Keratinocyte (primary cell): Measurements from ENCODE around the gene HSDL1. TPM values are rescaled to one million over a fixed set of nuclear protein-coding genes. Genes with fewer than 3 reads are reported as not detected.
"Not testable (repeated sequence)": the region's sequence is repeated elsewhere in the genome, so short reads cannot be mapped to it uniquely, and the experiment has no call there.

Experiments
- DNase-seq: peaks from one replicate; pipeline ENCODE4 v3.0.0-alpha.2; 2011; ENCODE audit warnings: low read depth, missing footprints, low spot score
- FAIRE-seq: peaks from 2 replicates; lab custom pipeline; 2011; peaks lifted over from hg19 to GRCh38; lab: Jason Lieb, UNC
- H2AFZ ChIP-seq: 2 replicates; pipeline ENCODE4 v1.6.0; 2012; ENCODE audit warnings: low read length, control low read depth, inconsistent platforms; ENCODE audit not compliant: control insufficient read depth
- H3K27ac ChIP-seq: 2 replicates; pipeline ENCODE4 v1.5.1; 2011; ENCODE audit warnings: low read length; ENCODE audit not compliant: control insufficient read depth, insufficient read depth
- H3K27me3 ChIP-seq: 3 replicates; pipeline ENCODE4 v1.6.0; 2011; ENCODE audit warnings: low read length; ENCODE audit not compliant: control insufficient read depth, insufficient read depth; ENCODE audit errors: extremely low read depth
- H3K36me3 ChIP-seq, 2 experiments: 2 replicates in 1 of 2; 3 replicates in 1 of 2; pipeline ENCODE4 v1.5.1; 2011; ENCODE audit warnings: low read length in 2 of 2, mild to moderate bottlenecking in 1 of 2; ENCODE audit not compliant: control insufficient read depth in 2 of 2, insufficient read depth in 2 of 2; ENCODE audit errors: extremely low read depth in 1 of 2
- H3K4me1 ChIP-seq: 3 replicates; pipeline ENCODE4 v1.5.1; 2011; ENCODE audit warnings: low read length; ENCODE audit not compliant: control insufficient read depth, insufficient read depth; ENCODE audit errors: extremely low read depth
- H3K4me2 ChIP-seq: 3 replicates; pipeline ENCODE4 v1.6.0; 2011; ENCODE audit warnings: low read depth, low read length; ENCODE audit not compliant: control insufficient read depth, insufficient read depth; ENCODE audit errors: extremely low read depth
- H3K4me3 ChIP-seq, 3 experiments: fragments of 200-600 bp in 1 of 3; sonication (generic) in 1 of 3; 2 replicates in 2 of 3; 3 replicates in 1 of 3; pipeline ENCODE4 v1.5.1; 2011 to 2016; ENCODE audit warnings: low read length in 3 of 3, mild to moderate bottlenecking in 3 of 3, control low read depth in 2 of 3, inconsistent platforms in 1 of 3, low read depth in 1 of 3, mixed read lengths in 1 of 3, mixed run types in 1 of 3, moderate library complexity in 1 of 3; ENCODE audit not compliant: control insufficient read depth in 2 of 3, insufficient read depth in 2 of 3; ENCODE audit errors: extremely low read depth in 1 of 3
- H3K79me2 ChIP-seq: 2 replicates; pipeline ENCODE4 v1.6.0; 2012; ENCODE audit warnings: low read length; ENCODE audit not compliant: control insufficient read depth, insufficient read depth
- H3K9ac ChIP-seq: 3 replicates; pipeline ENCODE4 v1.6.0; 2011; ENCODE audit warnings: low read length; ENCODE audit not compliant: control insufficient read depth, insufficient read depth; ENCODE audit errors: extremely low read depth
- H3K9me1 ChIP-seq: 3 replicates; pipeline ENCODE4 v1.6.0; 2011; ENCODE audit warnings: low read length; ENCODE audit not compliant: control insufficient read depth, insufficient read depth; ENCODE audit errors: extremely low read depth
- H3K9me3 ChIP-seq: 2 replicates; pipeline ENCODE4 v1.5.1; 2012; ENCODE audit warnings: low read depth, low read length; ENCODE audit not compliant: control insufficient read depth
- H4K20me1 ChIP-seq: 3 replicates; pipeline ENCODE4 v1.6.0; 2011; ENCODE audit warnings: low read length; ENCODE audit not compliant: control insufficient read depth, insufficient read depth; ENCODE audit errors: extremely low read depth
- EZH2 ChIP-seq: IDR thresholded peaks from one replicate; pipeline ENCODE4 v1.6.1; 2012; ENCODE audit warnings: inconsistent platforms, mild to moderate bottlenecking, low read length, moderate library complexity
- dilution Hi-C: fragments of 300-500 bp; cut with MboI; formaldehyde crosslinking; loops from one replicate; pipeline ENCODE4 v1.7.0; 2020; ENCODE audit warnings: low sequenced_read_pairs; ENCODE audit not compliant: extremely low pct_ligation_motif_present
- polyA plus RNA-seq, 5 experiments: library from polyadenylated mRNA; depleted of rRNA in 3 of 5; stranded (reverse) in 3 of 5; stranded (forward) in 1 of 5; unstranded in 1 of 5; fragments of >200 nt; gene quantifications; 1 replicate in 1 of 5; 2 replicates in 3 of 5; 3 replicates in 1 of 5; pipeline versions ENCODE4 v1.2.1 to v1.2.3, GENCODE V29; 2011 to 2012; ENCODE audit warnings: missing spikeins in 2 of 5, low read depth in 1 of 5, low replicate concordance in 1 of 5
- TF ChIP-seq, protein P1 (sequence below), 3 experiments: IDR thresholded peaks in 1 of 3; conservative IDR thresholded peaks in 1 of 3; optimal IDR thresholded peaks in 1 of 3; 2 replicates in 2 of 3; 3 replicates in 1 of 3; pipeline versions ENCODE3 to v1.5.1; 2011; ENCODE audit warnings: low read length in 3 of 3, mild to moderate bottlenecking in 3 of 3, moderate library complexity in 2 of 3, control low read depth in 1 of 3, inconsistent platforms in 1 of 3; ENCODE audit not compliant: insufficient read depth in 2 of 3; ENCODE audit errors: extremely low read depth in 1 of 3

The HSDL1 gene
- polyA plus RNA-seq, 1 donor (not counting 4 experiments of a cell fraction or from before 2014, with no cell fraction given), result 18.1 TPM

DNA sequence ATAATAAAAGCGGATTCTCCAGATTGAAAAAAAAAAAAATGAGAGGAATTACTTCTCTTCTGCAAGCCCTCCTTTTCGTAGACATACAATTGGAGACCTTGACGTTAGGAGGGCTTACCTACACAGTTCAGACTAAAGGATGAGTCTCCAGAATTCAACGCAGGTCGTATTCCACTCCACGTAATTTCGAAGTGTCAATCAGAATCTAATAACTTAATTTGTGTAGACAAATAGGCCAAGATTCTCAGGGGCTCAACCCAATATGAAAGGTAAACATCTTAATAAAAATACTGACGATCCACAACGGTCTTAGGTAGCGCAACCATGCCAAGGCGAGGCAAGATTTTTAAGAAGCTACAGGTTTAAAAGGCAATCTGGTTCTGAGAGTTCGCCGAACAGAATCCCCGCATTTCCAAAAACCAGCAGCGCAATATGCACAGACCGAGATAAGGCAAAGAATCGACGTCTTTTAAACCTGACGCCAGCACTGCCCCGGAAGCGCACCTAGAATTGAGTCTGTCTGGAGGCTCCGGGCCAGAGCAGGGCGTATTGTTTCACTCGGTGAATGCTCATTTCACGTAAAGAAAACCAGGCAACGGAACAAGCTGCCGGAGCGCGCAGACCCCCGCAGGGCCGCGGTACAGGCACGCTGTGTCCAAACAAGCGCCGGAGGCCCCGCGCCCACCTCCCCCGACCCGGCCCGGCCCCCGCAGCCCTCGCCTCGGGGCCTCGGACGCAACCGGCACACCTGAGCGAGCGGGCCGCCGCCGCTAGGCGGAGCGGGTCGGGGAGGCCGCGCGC is 28.9 kb downstream of the HSDL1 start:
- Histone ChIP-seq H3K9me1 (no peaks in the 10 kb centered on the region), H3K9me3 (no peaks in the 10 kb centered on the region), H3K27ac (peak overlapping the region; percentile 88), H4K20me1 (no peaks in the 10 kb centered on the region), H3K27me3 (no peaks in the 10 kb centered on the region), H3K79me2 (peaks cover 49% of the 10 kb centered on the region), H3K9ac (peak overlapping the region; percentile 95), H3K4me2 (peak overlapping the region; percentile 94), H3K36me3 (no peaks in the 10 kb centered on the region), H2AFZ (peak overlapping the region; percentile 77), H3K4me1 (peaks cover 24% of the 10 kb centered on the region), H3K4me3 (peak overlapping the region; percentile 63 to 93 (median 87))
- DNase-seq (no peak), FAIRE-seq (no peak)
- dilution Hi-C loops, result no loop called here
- TF ChIP-seq, protein P1, sequence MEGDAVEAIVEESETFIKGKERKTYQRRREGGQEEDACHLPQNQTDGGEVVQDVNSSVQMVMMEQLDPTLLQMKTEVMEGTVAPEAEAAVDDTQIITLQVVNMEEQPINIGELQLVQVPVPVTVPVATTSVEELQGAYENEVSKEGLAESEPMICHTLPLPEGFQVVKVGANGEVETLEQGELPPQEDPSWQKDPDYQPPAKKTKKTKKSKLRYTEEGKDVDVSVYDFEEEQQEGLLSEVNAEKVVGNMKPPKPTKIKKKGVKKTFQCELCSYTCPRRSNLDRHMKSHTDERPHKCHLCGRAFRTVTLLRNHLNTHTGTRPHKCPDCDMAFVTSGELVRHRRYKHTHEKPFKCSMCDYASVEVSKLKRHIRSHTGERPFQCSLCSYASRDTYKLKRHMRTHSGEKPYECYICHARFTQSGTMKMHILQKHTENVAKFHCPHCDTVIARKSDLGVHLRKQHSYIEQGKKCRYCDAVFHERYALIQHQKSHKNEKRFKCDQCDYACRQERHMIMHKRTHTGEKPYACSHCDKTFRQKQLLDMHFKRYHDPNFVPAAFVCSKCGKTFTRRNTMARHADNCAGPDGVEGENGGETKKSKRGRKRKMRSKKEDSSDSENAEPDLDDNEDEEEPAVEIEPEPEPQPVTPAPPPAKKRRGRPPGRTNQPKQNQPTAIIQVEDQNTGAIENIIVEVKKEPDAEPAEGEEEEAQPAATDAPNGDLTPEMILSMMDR (optimal IDR thresholded peaks at IDR 0.05 in 1 of 3, IDR thresholded peaks at IDR 0.05 in 1 of 3, conservative IDR thresholded peaks at IDR 0.05 in 1 of 3; ENCODE audit: extremely low read depth in 1 of 3, insufficient read depth in 2 of 3, low read length in 3 of 3), result peak in 2 of 3 experiments; percentile 14 to 23
- TF ChIP-seq EZH2, result no peak

DNA sequence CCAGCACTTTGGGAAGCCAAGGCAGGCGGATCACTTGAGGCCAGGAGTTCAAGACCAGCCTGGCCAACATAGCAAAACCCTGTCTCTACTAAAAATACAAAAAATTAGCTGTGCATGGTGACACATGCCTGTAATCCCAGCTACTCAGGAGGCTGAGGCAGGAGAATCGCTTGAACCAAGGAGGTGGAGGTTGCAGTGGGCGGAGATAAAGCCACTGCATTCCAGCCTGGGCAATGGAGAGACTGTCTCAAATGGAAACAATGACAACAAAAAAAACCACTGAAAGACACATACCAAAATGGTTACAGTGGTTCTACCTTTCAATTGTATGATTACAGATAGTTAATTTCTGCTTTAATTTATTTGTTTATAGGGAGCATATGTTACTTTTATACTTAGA is 33.0 kb downstream of the HSDL1 start:
- H3K4me1 ChIP-seq, dilution Hi-C loops, H3K9me3 ChIP-seq, H3K4me2 ChIP-seq, H4K20me1 ChIP-seq, H3K4me3 ChIP-seq, H3K36me3 ChIP-seq, H3K9ac ChIP-seq, H3K9me1 ChIP-seq, H3K27ac ChIP-seq, FAIRE-seq, H2AFZ ChIP-seq, DNase-seq, H3K27me3 ChIP-seq: not testable (repeated sequence)
- peaks cover 85% of the 10 kb centered on the region for H3K79me2 ChIP-seq
